GM18505 (cell line): ENCODE results near the gene FAM171A2.
"Not testable (repeated sequence)": the region's sequence is repeated elsewhere in the genome, so short reads cannot be mapped to it uniquely, and the experiment has no call there.

Experiments
- ATAC-seq: cut with Tn5 transposase; IDR thresholded peaks from one replicate; pipeline ENCODE4 v1.9.1; 2021; ENCODE audit not compliant: unreplicated experiment
- POLR2A ChIP-seq: IDR thresholded peaks from 4 replicates; pipeline ENCODE4 v1.6.1; 2011; ENCODE audit warnings: borderline replicate concordance; ENCODE audit not compliant: insufficient read depth, insufficient read length; ENCODE audit errors: extremely low read depth

FAM171A2 gene

GRCh38 chr17:44375196-44376017, 11.8 kb upstream of the FAM171A2 start:
- ATAC-seq, result no peak
- no peak for TF ChIP-seq POLR2A

- TF ChIP-seq POLR2A, result no peak
- ATAC-seq, result no peak
These were observed 10.9 kb upstream of the FAM171A2 start for GRCh38 chr17:44374306-44375195.

- no peak for TF ChIP-seq POLR2A
- no peak for ATAC-seq
These were observed 8.4 kb upstream of the FAM171A2 start for GRCh38 chr17:44372036-44372435.

- not testable (repeated sequence) for ATAC-seq
These were observed 5.9 kb upstream of the FAM171A2 start for GRCh38 chr17:44369414-44370023.

- not testable (repeated sequence) for ATAC-seq
These were observed 5.0 kb upstream of the FAM171A2 start for GRCh38 chr17:44368391-44369243.

- TF ChIP-seq POLR2A, result no peak
- no peak for ATAC-seq
These were observed 3.8 kb upstream of the FAM171A2 start for GRCh38 chr17:44367231-44367979.

- ATAC-seq, result not testable (repeated sequence)
These were observed 1.4 kb upstream of the FAM171A2 start for GRCh38 chr17:44365051-44365450.

GRCh38 chr17:44362949-44363612, 572 bp downstream of the FAM171A2 start:
- TF ChIP-seq POLR2A, result no peak
- ATAC-seq, result no peak

- ATAC-seq, result no peak
- TF ChIP-seq POLR2A, result no peak
These were observed 1.1 kb downstream of the FAM171A2 start for GRCh38 chr17:44362459-44362948.

- no peak for ATAC-seq
- TF ChIP-seq POLR2A, result no peak
These were observed 2.1 kb downstream of the FAM171A2 start for GRCh38 chr17:44361292-44362260.

GRCh38 chr17:44360826-44361225, 2.8 kb downstream of the FAM171A2 start:
- no peak for ATAC-seq
- no peak for TF ChIP-seq POLR2A

- no peak for ATAC-seq
- TF ChIP-seq POLR2A, result no peak
These were observed 3.5 kb downstream of the FAM171A2 start for GRCh38 chr17:44360144-44360533.
